Measurements from ENCODE around the gene RIPPLY3. TPM values are rescaled to one million over a fixed set of nuclear protein-coding genes. Genes with fewer than 3 reads are reported as not detected.
"Not testable (repeated sequence)": the region's sequence is repeated elsewhere in the genome, so short reads cannot be mapped to it uniquely, and the experiment has no call there.

Gene RIPPLY3
- total and polyA plus RNA-seq, 12 donors = 0.03 TPM; not detected in 11

GRCh38 chr21:37044643-37045042, 38.1 kb downstream of the RIPPLY3 start:
- TF ChIP-seq CTCF (IDR thresholded peaks at IDR 0.05) = no peak
- 95 to 97% methylated on average over 3 of the region's 3 CpGs for whole genome bisulfite sequencing, 2 donors
- H3K4me3 ChIP-seq = no peak overlapping the region
- intact Hi-C loops (cut with DNase I) = no loop called here
- ATAC-seq (no peak), DNase-seq (no peak)
- no peaks in the 10 kb centered on the region for H3K36me3 ChIP-seq
- H3K27ac ChIP-seq = no peak overlapping the region
- no peaks in the 10 kb centered on the region for H3K9me3 ChIP-seq
- H3K27me3 ChIP-seq = peaks cover 0 to 2% (median 0%) of the 10 kb centered on the region in 7 donors
- no peaks in the 10 kb centered on the region for H3K4me1 ChIP-seq

- H3K4me1 ChIP-seq = no peaks in the 10 kb centered on the region
- ATAC-seq (no peak), DNase-seq (no peak)
- no peaks in the 10 kb centered on the region for H3K36me3 ChIP-seq
- TF ChIP-seq CTCF (IDR thresholded peaks at IDR 0.05) = no peak
- peaks cover 0 to 2% (median 0%) of the 10 kb centered on the region in 7 donors for H3K27me3 ChIP-seq
- WGBS, 2 donors = 69 to 80% methylated on average over 6 of the region's 6 CpGs
- H3K27ac ChIP-seq = no peak overlapping the region
- no peak overlapping the region for H3K4me3 ChIP-seq
- H3K9me3 ChIP-seq = no peaks in the 10 kb centered on the region
- intact Hi-C loops (cut with DNase I) = no loop called here
These were observed 38.6 kb downstream of the RIPPLY3 start for GRCh38 chr21:37045149-37045548.

- Histone ChIP-seq H3K9me3 (no peaks in the 10 kb centered on the region), H3K27ac (no peak overlapping the region), H3K27me3 (peaks cover 0 to 2% (median 0%) of the 10 kb centered on the region in 7 donors), H3K4me3 (no peak overlapping the region), H3K36me3 (no peaks in the 10 kb centered on the region), H3K4me1 (no peaks in the 10 kb centered on the region)
- DNase-seq (no peak), ATAC-seq (no peak)
- intact Hi-C loops (cut with DNase I) = no loop called here
- whole genome bisulfite sequencing, 2 donors = 69 to 70% methylated on average over 6 of the region's 6 CpGs
- no peak for TF ChIP-seq CTCF (IDR thresholded peaks at IDR 0.05)
These were observed 39.1 kb downstream of the RIPPLY3 start for GRCh38 chr21:37045556-37045955.

- ATAC-seq = no peak
- Histone ChIP-seq H3K27ac (no peak overlapping the region), H3K4me3 (no peak overlapping the region), H3K4me1 (no peaks in the 10 kb centered on the region), H3K36me3 (no peaks in the 10 kb centered on the region), H3K27me3 (peaks cover 0 to 2% (median 0%) of the 10 kb centered on the region in 7 donors), H3K9me3 (no peaks in the 10 kb centered on the region)
- intact Hi-C loops (cut with DNase I) = no loop called here
- DNase-seq = no peak
- 95 to 98% methylated on average over 4 of the region's 4 CpGs for WGBS, 2 donors
- TF ChIP-seq CTCF (IDR thresholded peaks at IDR 0.05) = no peak
These were observed 40.6 kb downstream of the RIPPLY3 start for GRCh38 chr21:37047079-37047478.

GRCh38 chr21:37049741-37050140, 43.2 kb downstream of the RIPPLY3 start:
- not testable (repeated sequence) for H3K9me3 ChIP-seq, H3K4me3 ChIP-seq

More at GRCh38 chr21:37049741-37050140, 43.2 kb downstream of the RIPPLY3 start:
- H3K27ac ChIP-seq; intact Hi-C loops (cut with DNase I); H3K36me3 ChIP-seq; H3K27me3 ChIP-seq; DNase-seq; ATAC-seq; H3K4me1 ChIP-seq: not testable (repeated sequence)
- WGBS, 2 donors = 63 to 91% methylated on average over 3 of the region's 3 CpGs
